Stimulated activated CD8-positive, alpha-beta memory T cell treated with anti-CD3 and anti-CD28 coated beads, Interleukin-2, amount 100 ng/mL, for 48 hours (primary cell): ENCODE measurements around the gene CIAO1.
"Not testable (repeated sequence)": the region's sequence is repeated elsewhere in the genome, so short reads cannot be mapped to it uniquely, and the experiment has no call there.

Experiments used
- DNase-seq, 2 donors: peaks; one replicate each; pipeline ENCODE4 v3.0.0-alpha.2; 2020; ENCODE audit warnings: low read depth in 2 of 2

CIAO1 gene

DNA sequence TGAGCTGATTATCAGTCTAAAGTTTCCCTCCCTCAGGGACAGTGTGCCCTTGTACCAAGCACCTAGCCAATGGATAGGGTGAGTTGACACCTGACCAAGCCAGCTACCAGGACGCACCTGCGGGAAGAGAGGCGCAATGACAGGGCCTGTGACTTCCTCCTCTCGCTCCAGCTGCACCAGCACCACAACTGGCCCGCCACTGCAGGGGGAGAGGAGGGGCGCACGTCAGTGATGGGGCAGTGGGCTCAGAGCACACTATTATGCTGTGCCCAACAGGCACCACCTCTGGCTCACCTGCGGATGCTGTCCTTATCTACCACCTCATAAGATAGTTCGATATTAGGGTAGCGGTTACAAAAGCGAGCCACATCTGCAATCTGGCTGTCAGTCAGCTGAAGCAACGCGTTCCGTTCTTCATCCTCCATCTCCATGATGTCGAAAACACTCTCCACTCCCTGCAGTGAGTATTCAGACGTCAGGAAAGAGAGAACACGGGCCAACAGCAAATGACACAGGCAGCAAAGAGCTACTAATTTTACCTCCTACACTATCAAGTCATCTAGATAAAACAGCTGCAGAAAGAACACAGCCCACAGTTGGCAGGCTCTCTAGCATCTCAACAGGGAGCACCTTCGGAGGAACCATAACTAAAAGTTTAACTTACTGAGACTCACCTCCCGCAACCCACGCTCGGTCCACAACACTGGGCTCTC lies 10.9 kb downstream of the CIAO1 start:
- DNase-seq: no peak

GRCh38 chr2:96287273-96287856 lies 21.3 kb downstream of the CIAO1 start:
- DNase-seq: no peak

GRCh38 chr2:96291751-96292150 lies 25.7 kb downstream of the CIAO1 start:
- no peak for DNase-seq

GRCh38 chr2:96294271-96294670 lies 28.2 kb downstream of the CIAO1 start:
- not testable (repeated sequence) for DNase-seq

DNA sequence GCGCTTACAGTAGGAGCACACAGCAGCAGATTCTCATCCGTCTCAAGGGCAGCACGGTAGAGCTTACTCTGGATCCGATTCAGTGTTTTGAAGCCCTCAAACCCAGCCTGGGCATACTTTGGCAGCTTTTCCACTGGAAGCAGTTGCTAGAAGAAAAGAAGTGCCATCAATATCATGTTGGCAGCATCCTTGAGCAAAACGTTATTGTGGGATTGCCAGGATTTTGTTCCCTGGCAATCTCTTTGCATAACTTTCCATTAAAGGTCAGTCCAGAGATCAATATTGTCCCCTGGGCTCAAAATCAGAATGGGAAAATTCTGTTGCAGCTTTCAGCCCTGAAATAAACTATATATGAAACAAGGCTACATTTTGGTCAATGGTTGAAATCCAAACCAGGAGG lies 30.9 kb downstream of the CIAO1 start:
- no peak for DNase-seq

- DNase-seq: no peak
Measured at GRCh38 chr2:96301865-96302264, 35.8 kb downstream of the CIAO1 start.

- no peak for DNase-seq
Measured at GRCh38 chr2:96304606-96305005, 38.6 kb downstream of the CIAO1 start.

- DNase-seq: peak; percentile 86 to 90
Measured at GRCh38 chr2:96305091-96305978, 39.3 kb downstream of the CIAO1 start, which contains the start of gene SNRNP200. Gene SNRNP200 (minus strand): TSS chr2:96305546. CDS start chr2:96305437, 109 bp downstream.

DNA sequence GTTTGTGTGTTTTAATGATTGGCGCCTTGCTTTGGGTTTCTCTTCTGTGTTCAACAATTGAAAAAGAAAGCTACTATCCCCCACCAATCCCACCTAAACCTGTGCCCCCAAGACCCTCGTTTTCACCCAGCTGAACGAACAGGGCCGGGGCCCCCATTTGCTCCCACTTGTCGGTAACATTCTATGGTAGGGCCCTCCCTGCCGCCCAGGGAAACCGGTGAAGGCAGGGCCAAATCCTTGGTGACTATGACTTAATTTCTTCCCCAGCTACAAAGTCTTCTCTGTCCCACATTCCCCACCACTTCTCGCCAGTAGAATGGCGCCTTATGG lies 39.9 kb downstream of the CIAO1 start:
- DNase-seq: no peak

- no peak for DNase-seq
Measured at GRCh38 chr2:96306370-96306769, 40.3 kb downstream of the CIAO1 start.

- DNase-seq: no peak
Measured at GRCh38 chr2:96308248-96308647, 42.2 kb downstream of the CIAO1 start.

DNA sequence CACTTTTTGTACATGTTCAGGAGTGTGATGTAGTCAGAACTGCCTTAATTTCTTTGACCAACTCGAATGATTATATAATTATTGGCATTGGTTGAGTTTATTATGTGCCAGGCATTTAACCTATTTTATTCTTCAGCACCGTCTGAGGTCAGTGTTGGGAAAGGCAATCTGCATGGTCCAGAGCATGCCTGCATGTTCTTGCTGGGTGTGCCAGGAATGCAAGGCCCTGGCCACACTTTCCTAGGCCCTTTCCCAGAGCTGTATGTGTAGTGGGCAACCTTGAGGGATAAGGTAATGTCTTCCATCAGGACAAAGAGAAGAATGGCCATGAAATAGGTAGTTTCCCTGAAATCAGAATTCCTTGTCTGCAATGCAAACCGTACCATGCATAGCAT lies 49.0 kb downstream of the CIAO1 start:
- no peak for DNase-seq

GRCh38 chr2:96315400-96316071 lies 49.5 kb downstream of the CIAO1 start:
- DNase-seq: no peak

DNA sequence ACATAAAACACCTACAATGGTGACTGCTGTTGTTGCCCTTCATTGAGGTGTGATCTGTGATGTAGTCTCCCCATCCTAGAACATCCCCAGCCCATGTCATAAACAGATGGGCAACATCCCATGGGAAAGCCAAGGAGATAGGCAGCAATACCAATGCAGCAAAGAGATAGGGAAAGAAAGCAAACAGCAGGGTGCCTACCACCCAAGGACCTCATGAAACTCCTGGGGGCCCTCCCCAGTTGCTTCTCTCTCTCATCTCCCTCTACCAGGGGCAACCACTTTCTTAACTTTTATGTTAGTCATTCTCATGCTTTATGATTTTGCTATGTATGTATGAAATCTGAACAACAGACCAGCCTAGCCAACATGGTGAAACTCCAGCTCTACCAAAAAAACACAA lies 51.0 kb downstream of the CIAO1 start:
- no peak for DNase-seq

DNA sequence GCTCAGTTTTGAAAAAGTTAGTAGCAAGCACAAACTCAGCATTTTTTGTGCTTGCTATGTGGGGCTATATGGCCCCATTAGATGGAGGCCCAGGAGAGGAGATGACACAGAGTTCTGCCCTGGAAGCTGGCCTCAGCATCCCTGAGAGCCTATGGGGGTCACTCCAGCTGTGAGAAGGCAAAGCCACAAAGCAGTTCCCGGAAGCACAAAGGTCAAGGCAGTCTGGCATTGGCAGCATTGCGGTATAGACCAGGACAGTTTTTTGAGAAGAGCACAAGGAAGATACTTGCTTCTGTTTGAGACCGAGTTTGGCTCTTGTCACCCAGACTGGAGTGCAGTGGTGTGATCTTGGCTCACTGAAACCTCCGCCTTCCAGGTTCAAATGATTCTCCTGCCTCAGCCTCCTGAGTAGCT lies 51.6 kb downstream of the CIAO1 start:
- DNase-seq: no peak

DNA sequence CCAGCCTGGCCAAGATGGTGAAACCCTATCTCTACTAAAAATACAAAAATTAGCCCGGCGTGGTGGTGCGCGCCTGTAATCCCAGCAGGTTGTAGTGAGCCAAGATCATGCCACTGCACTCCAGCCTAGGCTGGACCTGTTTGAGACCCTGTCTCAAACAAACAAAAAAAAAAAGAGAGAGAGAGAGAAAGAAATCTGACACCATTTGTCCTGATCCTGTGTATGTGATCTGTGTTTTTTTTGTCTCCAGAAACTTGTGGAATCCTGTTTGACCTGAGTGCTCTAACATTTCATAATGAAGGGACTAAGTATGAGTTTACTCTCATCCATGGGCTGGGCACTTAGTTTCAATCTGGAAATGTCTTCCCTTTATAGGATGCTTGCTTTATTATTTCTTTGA lies 52.7 kb downstream of the CIAO1 start:
- no peak for DNase-seq

- DNase-seq: no peak
Measured at GRCh38 chr2:96319396-96319795, 53.4 kb downstream of the CIAO1 start.

DNA sequence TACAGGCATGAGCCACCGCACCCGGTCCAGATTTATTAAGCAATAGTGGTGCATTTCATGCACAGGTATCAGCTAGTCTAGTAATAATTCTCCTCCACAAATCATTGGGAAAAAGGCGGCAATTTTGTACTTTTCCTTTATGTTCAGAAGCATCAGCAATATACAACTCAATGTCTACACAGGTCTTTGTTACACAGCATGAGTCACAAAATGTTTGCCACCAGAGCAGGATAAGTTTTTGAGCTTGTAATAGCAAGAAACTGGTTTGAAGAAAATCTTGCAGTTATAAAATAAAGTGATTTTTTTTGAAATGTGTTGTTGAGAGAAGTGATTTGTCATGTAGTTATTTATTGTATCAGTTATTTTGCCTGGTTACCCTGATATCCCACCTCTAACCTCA lies 54.3 kb downstream of the CIAO1 start:
- no peak for DNase-seq

DNA sequence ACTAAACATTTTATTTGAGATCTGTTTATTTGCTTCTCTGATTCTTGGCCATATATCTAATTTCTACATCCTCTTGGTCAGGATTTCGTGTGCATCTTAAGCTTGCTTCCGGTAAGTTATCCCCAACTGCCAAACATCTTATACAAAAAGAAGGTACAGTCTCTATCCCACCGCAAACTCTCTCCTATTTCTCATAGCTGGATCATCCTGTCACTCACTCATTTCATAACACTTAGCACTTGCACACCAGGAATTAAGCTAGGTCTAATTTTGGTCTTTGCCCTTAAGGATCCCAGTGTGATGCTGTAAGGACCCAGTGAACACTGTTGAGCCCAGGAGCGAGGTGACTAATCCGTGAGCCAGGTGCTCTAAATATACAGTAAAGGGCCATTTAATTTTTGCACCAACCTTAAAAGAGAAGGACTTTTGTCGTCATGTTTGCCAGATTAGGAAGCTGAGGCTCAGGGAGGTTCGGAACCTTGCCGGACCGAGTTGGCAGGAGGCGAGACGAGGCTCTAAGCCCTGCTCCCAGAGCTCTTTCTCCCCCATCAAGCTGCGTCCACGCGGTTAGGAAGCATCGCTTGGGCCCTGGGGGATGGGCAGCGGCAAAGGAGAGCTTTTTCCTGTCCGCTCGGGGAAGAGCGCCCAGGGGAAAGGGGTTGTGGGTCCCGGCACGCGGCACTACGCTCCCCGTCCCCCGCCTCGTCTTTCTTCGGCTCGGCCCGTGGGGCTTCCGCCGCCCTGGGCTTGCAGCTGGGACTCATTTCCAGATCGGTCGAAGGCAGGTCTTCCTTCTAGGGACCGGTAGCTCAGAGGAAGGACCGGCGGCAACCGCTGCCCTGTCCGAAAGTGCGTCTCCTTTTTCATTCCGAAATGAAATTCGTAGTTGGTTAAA lies 55.0 kb downstream of the CIAO1 start:
- peak in 1 of 2 donors; percentile 19 for DNase-seq
